H1 (cell line): ENCODE measurements around the gene TNFSF4.

ENCODE experiments used
- CHD2 ChIP-seq: IDR thresholded peaks from 2 replicates; pipeline ENCODE4 v1.6.1; 2012; ENCODE audit warnings: low read length, improper control_type of control experiment
- CTCF ChIP-seq, 3 experiments: IDR thresholded peaks; 1 replicate in 2 of 3; 2 replicates in 1 of 3; pipeline versions ENCODE4 v1.5.1 to v1.6.1; 2011; ENCODE audit warnings: low read length in 3 of 3, mild to moderate bottlenecking in 3 of 3, inconsistent platforms in 2 of 3, low read depth in 1 of 3, moderate library complexity in 1 of 3; ENCODE audit not compliant: insufficient read depth in 1 of 3; ENCODE audit errors: control extremely low read depth in 1 of 3
- JUND ChIP-seq: IDR thresholded peaks from 2 replicates; pipeline ENCODE4 v1.6.1; 2011; ENCODE audit warnings: mild to moderate bottlenecking, improper control_type of control experiment, low read length
- MAX ChIP-seq: IDR thresholded peaks from 2 replicates; pipeline ENCODE4 v1.6.1; 2012; ENCODE audit warnings: inconsistent platforms
- POLR2A ChIP-seq, 2 experiments: IDR thresholded peaks; 1 replicate in 1 of 2; 2 replicates in 1 of 2; pipeline ENCODE4 v1.6.1; 2011; ENCODE audit warnings: low read depth in 2 of 2, low read length in 2 of 2, mild to moderate bottlenecking in 2 of 2; ENCODE audit errors: control extremely low read depth in 1 of 2
- RAD21 ChIP-seq, 2 experiments: IDR thresholded peaks in 1 of 2; conservative IDR thresholded peaks in 1 of 2; 2 replicates each; pipeline ENCODE4 v1.6.1; 2011; ENCODE audit warnings: low read depth in 2 of 2, low read length in 2 of 2, improper control_type of control experiment in 1 of 2, inconsistent platforms in 1 of 2, mild to moderate bottlenecking in 1 of 2, moderate library complexity in 1 of 2
- TCF12 ChIP-seq: IDR thresholded peaks from 2 replicates; pipeline ENCODE4 v1.6.1; 2011; ENCODE audit warnings: low read depth, mild to moderate bottlenecking, low read length

DNA sequence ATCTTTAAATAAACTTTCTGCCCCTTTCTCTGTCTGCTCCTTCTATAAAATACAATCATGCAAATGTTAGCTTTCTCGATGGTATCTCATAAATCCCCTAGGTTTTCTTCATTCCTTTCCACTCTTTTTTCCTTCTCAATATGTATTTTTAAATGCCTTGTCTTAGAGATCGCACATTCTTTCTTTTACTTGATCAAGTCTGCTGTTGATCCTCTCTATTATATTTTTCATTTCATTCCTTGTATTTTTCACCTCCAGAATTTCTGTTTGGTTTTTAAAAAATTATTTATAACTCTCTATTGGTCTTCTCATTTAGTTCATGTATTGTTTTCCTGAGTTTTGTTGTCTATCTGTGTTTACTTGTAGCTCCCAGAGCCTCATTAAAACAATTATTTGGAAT is 36.0 kb downstream of the TNFSF4 start:
- TF ChIP-seq CTCF (IDR thresholded peaks at IDR 0.05; ENCODE audit: control extremely low read depth in 1 of 3, insufficient read depth in 1 of 3, low read depth in 1 of 3, low read length in 3 of 3) (no peak), MAX (no peak), CHD2 (no peak), TCF12 (no peak), POLR2A (IDR thresholded peaks at IDR 0.05; ENCODE audit: control extremely low read depth in 1 of 2, low read depth in 2 of 2, low read length in 2 of 2) (no peak), JUND (no peak), RAD21 (IDR thresholded peaks at IDR 0.05 in 1 of 2, conservative IDR thresholded peaks at IDR 0.05 in 1 of 2; ENCODE audit: low read depth in 2 of 2, low read length in 2 of 2) (no peak)
